ENCODE results near the gene PCYT2. TPM values are rescaled to one million over a fixed set of nuclear protein-coding genes. Genes with fewer than 3 reads are reported as not detected.

Gene PCYT2
- total RNA-seq, 1 experiment from 2014 or later = 151 TPM

DNA sequence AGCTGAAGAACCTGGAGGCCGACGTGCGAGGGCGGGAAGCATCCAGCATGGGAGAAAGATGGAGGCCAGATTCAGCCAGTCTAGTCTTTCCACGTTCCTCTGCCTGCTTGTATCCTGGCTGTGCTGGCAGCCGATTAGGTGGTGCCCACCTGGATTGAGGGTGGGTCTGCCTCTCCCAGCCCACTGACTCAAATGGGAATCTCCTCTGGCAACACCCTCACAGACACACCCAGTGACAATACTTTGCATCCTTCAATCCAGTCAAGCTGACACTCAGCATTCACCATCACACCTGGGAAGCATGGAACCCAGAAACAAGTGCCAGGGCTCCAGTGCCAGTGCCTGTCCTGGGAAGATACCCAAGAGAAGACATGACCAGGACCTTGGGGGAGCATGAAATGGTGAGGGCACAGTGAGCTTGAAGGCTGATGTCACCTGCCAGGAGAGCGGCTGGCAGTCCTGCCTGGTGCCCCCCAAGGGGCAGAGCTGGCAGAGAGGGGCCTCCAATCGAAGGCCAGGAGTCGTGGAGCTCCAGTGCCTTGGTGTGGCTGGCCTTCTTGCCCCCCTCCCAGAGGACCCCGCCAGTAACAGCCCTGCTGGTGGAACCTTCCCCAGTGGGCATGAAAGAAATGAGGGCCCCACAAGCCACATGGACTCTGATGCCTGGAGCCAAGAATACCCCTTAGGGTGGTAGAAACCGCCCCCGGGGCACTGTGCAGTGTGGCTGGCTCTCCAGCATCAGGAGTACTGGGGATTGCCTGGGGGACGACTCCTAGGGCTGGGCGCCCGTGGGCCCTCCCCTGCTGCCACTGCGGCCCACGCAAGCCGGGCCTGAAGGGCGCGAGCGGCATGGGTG lies 9.8 kb downstream of the PCYT2 start:
- BruUV-seq (replicated peaks) = TSS peak; percentile 11
- CTCF ChIA-PET = no interaction called here
- no peaks in the 10 kb centered on the region for H3K27me3 ChIP-seq (replicated peaks; ENCODE audit: control insufficient read depth, insufficient read depth, low read length)
- Mint-ChIP-seq H3K4me1 (ENCODE audit: low read depth, unreplicated experiment) (peaks cover 7% of the 10 kb centered on the region), H3K9me3 (ENCODE audit: unreplicated experiment) (no peaks in the 10 kb centered on the region), H3K27me3 (ENCODE audit: insufficient read depth, unreplicated experiment) (no peaks in the 10 kb centered on the region), H3K4me3 (ENCODE audit: unreplicated experiment) (peak overlapping the region; percentile 6), H3K27ac (ENCODE audit: unreplicated experiment) (no peak overlapping the region), H3K36me3 (ENCODE audit: insufficient read depth, unreplicated experiment) (peaks cover 86% of the 10 kb centered on the region)
- peak overlapping the region; percentile 13 for H3K4me3 ChIP-seq (ENCODE audit: low read depth, low read length)
- DNase-seq = no peak
- peaks cover 5% of the 10 kb centered on the region; the same call in 1 of the 2 replicates for H3K4me1 ChIP-seq
- peaks cover 2% of the 10 kb centered on the region; the same call in 1 of the 2 replicates for H3K36me3 ChIP-seq (ENCODE audit: control insufficient read depth, insufficient read depth, low read length)
- TF ChIP-seq CTCF (IDR thresholded peaks at IDR 0.05; ENCODE audit: insufficient read depth in 1 of 2, low read depth in 1 of 2, low read length in 1 of 2, severe bottlenecking in 1 of 2, unreplicated experiment in 1 of 2) = no peak
- no peaks in the 10 kb centered on the region for H3K9me3 ChIP-seq
- POLR2A ChIA-PET = interaction anchor here (0.6 kb wide), 1 partner anchor 43 kb away, joined by 4 read pairs; no protein-coding TSS in a partner anchor
- intact Hi-C loops (cut with micrococcal nuclease; ENCODE audit: unreplicated experiment) = no loop called here

- Histone ChIP-seq H3K36me3 (ENCODE audit: control insufficient read depth, insufficient read depth, low read length) (peaks cover 2% of the 10 kb centered on the region; the same call in 1 of the 2 replicates), H3K4me1 (peaks cover 5% of the 10 kb centered on the region; the same call in 1 of the 2 replicates), H3K27me3 (replicated peaks; ENCODE audit: control insufficient read depth, insufficient read depth, low read length) (no peaks in the 10 kb centered on the region), H3K9me3 (no peaks in the 10 kb centered on the region), H3K4me3 (ENCODE audit: low read depth, low read length) (no peak overlapping the region)
- Mint-ChIP-seq H3K4me1 (ENCODE audit: low read depth, unreplicated experiment) (peaks cover 7% of the 10 kb centered on the region), H3K27ac (ENCODE audit: unreplicated experiment) (peak overlapping the region; percentile 48), H3K9me3 (ENCODE audit: unreplicated experiment) (no peaks in the 10 kb centered on the region), H3K36me3 (ENCODE audit: insufficient read depth, unreplicated experiment) (peaks cover 88% of the 10 kb centered on the region), H3K4me3 (ENCODE audit: unreplicated experiment) (peak overlapping the region; percentile 6), H3K27me3 (ENCODE audit: insufficient read depth, unreplicated experiment) (no peaks in the 10 kb centered on the region)
- POLR2A ChIA-PET = no interaction called here
- no peak for TF ChIP-seq CTCF (IDR thresholded peaks at IDR 0.05; ENCODE audit: insufficient read depth in 1 of 2, low read depth in 1 of 2, low read length in 1 of 2, severe bottlenecking in 1 of 2, unreplicated experiment in 1 of 2)
- CTCF ChIA-PET = no interaction called here
- no TSS peak for BruUV-seq (replicated peaks)
- no peak for DNase-seq
- intact Hi-C loops (cut with micrococcal nuclease; ENCODE audit: unreplicated experiment) = no loop called here
Measured at GRCh38 chr17:81900181-81900820, 10.9 kb downstream of the PCYT2 start.

DNA sequence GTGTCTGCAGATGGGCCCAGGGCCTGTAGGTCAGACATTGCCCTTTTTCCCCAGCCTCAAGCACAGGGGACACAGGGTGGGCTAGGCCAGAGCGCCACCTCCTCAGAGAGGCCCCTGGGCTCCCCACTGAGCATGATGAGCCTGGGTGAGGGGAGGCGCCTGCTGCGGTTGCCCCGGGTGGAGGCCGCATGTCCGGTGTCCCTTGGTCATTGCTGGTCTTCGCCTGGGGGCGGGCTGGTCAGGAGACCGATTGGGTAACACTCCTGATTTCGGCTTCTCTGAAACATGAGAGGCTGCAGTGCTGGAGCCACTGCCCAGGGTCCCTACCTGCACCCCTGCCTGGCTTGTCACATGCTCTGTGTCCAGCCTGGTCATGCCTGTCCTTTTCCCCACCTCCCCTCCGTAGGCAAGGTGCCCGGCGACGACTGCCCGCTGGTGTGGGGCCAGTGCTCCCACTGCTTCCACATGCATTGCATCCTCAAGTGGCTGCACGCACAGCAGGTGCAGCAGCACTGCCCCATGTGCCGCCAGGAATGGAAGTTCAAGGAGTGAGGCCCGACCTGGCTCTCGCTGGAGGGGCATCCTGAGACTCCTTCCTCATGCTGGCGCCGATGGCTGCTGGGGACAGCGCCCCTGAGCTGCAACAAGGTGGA lies 11.6 kb downstream of the PCYT2 start:
- Histone ChIP-seq H3K36me3 (ENCODE audit: control insufficient read depth, insufficient read depth, low read length) (peaks cover 2% of the 10 kb centered on the region; the same call in 1 of the 2 replicates), H3K9me3 (no peaks in the 10 kb centered on the region), H3K4me3 (ENCODE audit: low read depth, low read length) (no peak overlapping the region), H3K4me1 (peaks cover 5% of the 10 kb centered on the region; the same call in 1 of the 2 replicates), H3K27me3 (replicated peaks; ENCODE audit: control insufficient read depth, insufficient read depth, low read length) (no peaks in the 10 kb centered on the region)
- Mint-ChIP-seq H3K9me3 (ENCODE audit: unreplicated experiment) (no peaks in the 10 kb centered on the region), H3K27me3 (ENCODE audit: insufficient read depth, unreplicated experiment) (no peaks in the 10 kb centered on the region), H3K27ac (ENCODE audit: unreplicated experiment) (peak overlapping the region; percentile 48), H3K4me3 (ENCODE audit: unreplicated experiment) (no peak overlapping the region), H3K36me3 (ENCODE audit: insufficient read depth, unreplicated experiment) (peaks cover 89% of the 10 kb centered on the region), H3K4me1 (ENCODE audit: low read depth, unreplicated experiment) (peaks cover 7% of the 10 kb centered on the region)
- POLR2A ChIA-PET = no interaction called here
- CTCF ChIA-PET = no interaction called here
- BruUV-seq (replicated peaks) = no TSS peak
- intact Hi-C loops (cut with micrococcal nuclease; ENCODE audit: unreplicated experiment) = no loop called here
- no peak for DNase-seq
- no peak for TF ChIP-seq CTCF (IDR thresholded peaks at IDR 0.05; ENCODE audit: insufficient read depth in 1 of 2, low read depth in 1 of 2, low read length in 1 of 2, severe bottlenecking in 1 of 2, unreplicated experiment in 1 of 2)

Measured in Caco-2 (cell line).